Endothelial cell (in vitro differentiated cells): ENCODE data around the gene SLC35D1. TPM values are rescaled to one million over a fixed set of nuclear protein-coding genes. Genes with fewer than 3 reads are reported as not detected.

ENCODE experiments used
- DNase-seq: peaks from one replicate; pipeline ENCODE4 v3.0.0; 2021; ENCODE audit warnings: low spot score
- H3K27ac Mint-ChIP-seq: one replicate; pipeline ENCODE4 v1.8.0; 2021; ENCODE audit warnings: mixed read lengths, inconsistent platforms; ENCODE audit not compliant: unreplicated experiment
- H3K27me3 Mint-ChIP-seq: one replicate; pipeline ENCODE4 v1.8.0; 2021; ENCODE audit warnings: mild to moderate bottlenecking, moderate library complexity, mixed read lengths, inconsistent platforms; ENCODE audit not compliant: unreplicated experiment
- H3K36me3 Mint-ChIP-seq: one replicate; pipeline ENCODE4 v1.8.0; 2021; ENCODE audit warnings: mild to moderate bottlenecking, low read depth, mixed read lengths, inconsistent platforms; ENCODE audit not compliant: unreplicated experiment
- H3K4me1 Mint-ChIP-seq: one replicate; pipeline ENCODE4 v1.8.0; 2021; ENCODE audit warnings: mild to moderate bottlenecking, mixed read lengths, inconsistent platforms; ENCODE audit not compliant: unreplicated experiment
- H3K4me3 Mint-ChIP-seq: one replicate; pipeline ENCODE4 v1.8.0; 2021; ENCODE audit warnings: mild to moderate bottlenecking, mixed read lengths, inconsistent platforms; ENCODE audit not compliant: unreplicated experiment
- H3K9me3 Mint-ChIP-seq: one replicate; pipeline ENCODE4 v1.8.0; 2021; ENCODE audit warnings: mixed read lengths, inconsistent platforms; ENCODE audit not compliant: unreplicated experiment
- total RNA-seq: library from RNA; stranded (reverse); fragmentation: NEBNext Ultra II Directional; extraction: Animal tissue kit (Norgen Biotek cat#: 25700); gene quantifications from one replicate; pipeline ENCODE4 v1.2.1, GENCODE V29; 2021; ENCODE audit not compliant: unreplicated experiment
- TF ChIP-seq, protein P1 (sequence below): fragments of 200-600 bp; sonication (generic); IDR thresholded peaks from one replicate; pipeline ENCODE4 v1.5.0; 2021; ENCODE audit warnings: antibody characterized with exemption; ENCODE audit not compliant: unreplicated experiment

Gene SLC35D1
- total RNA-seq, 1 donor from 2014 or later = 4.2 TPM

- H3K36me3 Mint-ChIP-seq = no peaks in the 10 kb centered on the region
- TF ChIP-seq, protein P1, sequence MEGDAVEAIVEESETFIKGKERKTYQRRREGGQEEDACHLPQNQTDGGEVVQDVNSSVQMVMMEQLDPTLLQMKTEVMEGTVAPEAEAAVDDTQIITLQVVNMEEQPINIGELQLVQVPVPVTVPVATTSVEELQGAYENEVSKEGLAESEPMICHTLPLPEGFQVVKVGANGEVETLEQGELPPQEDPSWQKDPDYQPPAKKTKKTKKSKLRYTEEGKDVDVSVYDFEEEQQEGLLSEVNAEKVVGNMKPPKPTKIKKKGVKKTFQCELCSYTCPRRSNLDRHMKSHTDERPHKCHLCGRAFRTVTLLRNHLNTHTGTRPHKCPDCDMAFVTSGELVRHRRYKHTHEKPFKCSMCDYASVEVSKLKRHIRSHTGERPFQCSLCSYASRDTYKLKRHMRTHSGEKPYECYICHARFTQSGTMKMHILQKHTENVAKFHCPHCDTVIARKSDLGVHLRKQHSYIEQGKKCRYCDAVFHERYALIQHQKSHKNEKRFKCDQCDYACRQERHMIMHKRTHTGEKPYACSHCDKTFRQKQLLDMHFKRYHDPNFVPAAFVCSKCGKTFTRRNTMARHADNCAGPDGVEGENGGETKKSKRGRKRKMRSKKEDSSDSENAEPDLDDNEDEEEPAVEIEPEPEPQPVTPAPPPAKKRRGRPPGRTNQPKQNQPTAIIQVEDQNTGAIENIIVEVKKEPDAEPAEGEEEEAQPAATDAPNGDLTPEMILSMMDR = no peak
- no peak overlapping the region for H3K4me3 Mint-ChIP-seq
- no peaks in the 10 kb centered on the region for H3K27me3 Mint-ChIP-seq
- H3K9me3 Mint-ChIP-seq = no peaks in the 10 kb centered on the region
- no peak for DNase-seq
- no peak overlapping the region for H3K27ac Mint-ChIP-seq
- no peaks in the 10 kb centered on the region for H3K4me1 Mint-ChIP-seq
Observed at GRCh38 chr1:67060811-67061218, 6.9 kb upstream of the SLC35D1 start.

DNA sequence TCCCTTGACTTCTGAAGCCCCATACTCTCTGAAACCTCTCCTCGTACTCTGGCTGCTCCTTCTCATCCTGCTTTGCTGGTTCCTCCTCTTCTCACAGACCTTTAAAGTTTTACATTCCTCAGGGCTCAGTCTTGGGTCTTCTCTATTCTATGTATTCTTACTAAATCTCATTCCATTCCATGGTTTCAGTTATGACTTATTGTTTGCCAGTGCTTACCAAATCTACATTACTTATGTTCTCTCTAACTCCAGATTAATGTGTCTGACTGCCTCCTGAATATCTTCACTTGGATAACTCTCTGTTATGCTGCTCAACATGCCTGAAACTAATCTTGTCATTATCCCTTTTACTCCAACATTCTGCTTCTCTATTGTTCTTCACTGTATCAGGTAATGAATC is 5.4 kb upstream of the SLC35D1 start:
- H3K36me3 Mint-ChIP-seq = no peaks in the 10 kb centered on the region
- H3K27me3 Mint-ChIP-seq = peaks cover 2% of the 10 kb centered on the region
- no peak overlapping the region for H3K4me3 Mint-ChIP-seq
- no peaks in the 10 kb centered on the region for H3K9me3 Mint-ChIP-seq
- no peak for DNase-seq
- TF ChIP-seq, protein P1 = no peak
- H3K4me1 Mint-ChIP-seq = peaks cover 5% of the 10 kb centered on the region
- H3K27ac Mint-ChIP-seq = no peak overlapping the region

DNA sequence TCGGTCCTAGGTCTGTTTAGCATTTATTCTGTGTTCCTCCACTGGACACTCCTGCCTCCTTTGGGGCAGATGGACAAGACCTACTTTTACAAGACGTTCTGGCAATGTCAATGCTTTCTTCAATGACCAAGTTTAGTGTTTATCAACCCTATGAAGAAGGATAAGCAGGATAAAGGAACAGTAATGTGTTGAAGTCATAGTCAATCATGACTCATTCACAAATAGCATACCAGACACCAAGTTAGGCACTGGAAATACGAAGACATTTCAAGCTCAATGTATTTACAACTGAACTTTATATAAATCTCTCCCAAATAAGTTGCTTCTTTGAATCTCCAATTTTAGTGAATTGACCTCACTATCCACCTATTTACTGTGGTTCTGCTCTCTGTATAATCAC is 4.8 kb upstream of the SLC35D1 start:
- peaks cover 5% of the 10 kb centered on the region for H3K4me1 Mint-ChIP-seq
- no peaks in the 10 kb centered on the region for H3K36me3 Mint-ChIP-seq
- DNase-seq = no peak
- no peak overlapping the region for H3K27ac Mint-ChIP-seq
- H3K9me3 Mint-ChIP-seq = no peaks in the 10 kb centered on the region
- H3K27me3 Mint-ChIP-seq = peaks cover 2% of the 10 kb centered on the region
- TF ChIP-seq, protein P1 = no peak
- H3K4me3 Mint-ChIP-seq = no peak overlapping the region

- H3K4me3 Mint-ChIP-seq = no peak overlapping the region
- TF ChIP-seq, protein P1 = no peak
- H3K27me3 Mint-ChIP-seq = peaks cover 2% of the 10 kb centered on the region
- H3K9me3 Mint-ChIP-seq = no peaks in the 10 kb centered on the region
- no peak for DNase-seq
- H3K4me1 Mint-ChIP-seq = peaks cover 5% of the 10 kb centered on the region
- H3K27ac Mint-ChIP-seq = no peak overlapping the region
- H3K36me3 Mint-ChIP-seq = no peaks in the 10 kb centered on the region
Observed at GRCh38 chr1:67058242-67058641, 4.3 kb upstream of the SLC35D1 start.

DNA sequence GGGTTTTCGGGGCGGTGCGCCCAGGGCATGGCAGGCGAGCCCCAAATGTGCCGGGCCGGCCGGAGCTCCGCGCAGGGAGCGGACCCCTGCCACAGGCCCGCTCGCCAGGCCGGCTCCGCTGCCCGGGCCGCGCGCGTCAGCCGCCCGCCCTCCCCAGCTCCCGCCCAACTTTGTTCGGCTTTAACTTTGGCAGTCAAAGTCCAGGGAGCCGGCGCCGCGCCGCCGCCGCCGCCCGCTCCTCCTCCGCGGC is 488 bp downstream of the SLC35D1 start:
- peaks cover 5% of the 10 kb centered on the region for H3K27me3 Mint-ChIP-seq
- TF ChIP-seq, protein P1 = no peak
- no peaks in the 10 kb centered on the region for H3K9me3 Mint-ChIP-seq
- peak; percentile 69 for DNase-seq
- peaks cover 12% of the 10 kb centered on the region for H3K4me1 Mint-ChIP-seq
- H3K4me3 Mint-ChIP-seq = peak overlapping the region; percentile 89
- H3K36me3 Mint-ChIP-seq = no peaks in the 10 kb centered on the region
- H3K27ac Mint-ChIP-seq = no peak overlapping the region
